EL (cell line): Measurements from ENCODE around the gene TLCD3B.

ENCODE experiments used
- DNase-seq: peaks from one replicate; pipeline ENCODE4 v3.0.0-alpha.2; 2016

Gene TLCD3B

GRCh38 chr16:29987371-29988085 is 43.5 kb downstream of the TLCD3B start:
- DNase-seq: no peak

DNA sequence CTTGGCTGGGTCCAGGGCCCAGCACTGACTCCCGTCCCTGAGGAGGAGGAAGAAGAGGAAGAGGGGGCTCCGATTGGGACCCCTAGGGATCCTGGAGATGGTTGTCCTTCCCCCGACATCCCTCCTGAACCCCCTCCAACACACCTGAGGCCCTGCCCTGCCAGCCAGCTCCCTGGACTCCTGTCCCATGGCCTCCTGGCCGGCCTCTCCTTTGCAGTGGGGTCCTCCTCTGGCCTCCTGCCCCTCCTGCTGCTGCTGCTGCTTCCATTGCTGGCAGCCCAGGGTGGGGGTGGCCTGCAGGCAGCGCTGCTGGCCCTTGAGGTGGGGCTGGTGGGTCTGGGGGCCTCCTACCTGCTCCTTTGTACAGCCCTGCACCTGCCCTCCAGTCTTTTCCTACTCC is 44.1 kb downstream of the TLCD3B start:
- no peak for DNase-seq

DNA sequence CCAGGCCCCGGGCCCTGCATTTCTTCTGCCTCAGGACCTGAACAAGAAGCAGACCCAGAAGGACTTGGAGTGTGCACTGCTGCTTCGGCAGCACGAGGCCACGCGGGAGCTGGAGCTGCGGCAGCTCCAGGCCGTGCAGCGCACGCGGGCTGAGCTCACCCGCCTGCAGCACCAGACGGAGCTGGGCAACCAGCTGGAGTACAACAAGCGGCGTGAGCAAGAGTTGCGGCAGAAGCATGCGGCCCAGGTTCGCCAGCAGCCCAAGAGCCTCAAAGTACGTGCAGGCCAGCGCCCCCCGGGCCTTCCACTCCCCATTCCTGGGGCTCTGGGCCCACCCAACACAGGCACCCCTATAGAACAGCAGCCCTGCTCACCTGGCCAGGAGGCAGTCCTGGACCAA is 44.8 kb downstream of the TLCD3B start:
- DNase-seq: no peak

DNA sequence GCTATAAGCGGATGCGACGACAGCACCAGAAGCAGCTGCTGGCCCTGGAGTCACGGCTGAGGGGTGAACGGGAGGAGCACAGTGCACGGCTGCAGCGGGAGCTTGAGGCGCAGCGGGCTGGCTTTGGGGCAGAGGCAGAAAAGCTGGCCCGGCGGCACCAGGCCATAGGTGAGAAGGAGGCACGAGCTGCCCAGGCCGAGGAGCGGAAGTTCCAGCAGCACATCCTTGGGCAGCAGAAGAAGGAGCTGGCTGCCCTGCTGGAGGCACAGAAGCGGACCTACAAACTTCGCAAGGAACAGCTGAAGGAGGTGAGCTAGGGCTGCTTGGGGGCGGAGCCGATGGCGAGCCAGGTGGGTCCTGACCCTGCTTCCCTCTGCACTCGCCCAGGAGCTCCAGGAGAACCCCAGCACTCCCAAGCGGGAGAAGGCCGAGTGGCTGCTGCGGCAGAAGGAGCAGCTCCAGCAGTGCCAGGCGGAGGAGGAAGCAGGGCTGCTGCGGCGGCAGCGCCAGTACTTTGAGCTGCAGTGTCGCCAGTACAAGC is 45.7 kb downstream of the TLCD3B start:
- no peak for DNase-seq

DNA sequence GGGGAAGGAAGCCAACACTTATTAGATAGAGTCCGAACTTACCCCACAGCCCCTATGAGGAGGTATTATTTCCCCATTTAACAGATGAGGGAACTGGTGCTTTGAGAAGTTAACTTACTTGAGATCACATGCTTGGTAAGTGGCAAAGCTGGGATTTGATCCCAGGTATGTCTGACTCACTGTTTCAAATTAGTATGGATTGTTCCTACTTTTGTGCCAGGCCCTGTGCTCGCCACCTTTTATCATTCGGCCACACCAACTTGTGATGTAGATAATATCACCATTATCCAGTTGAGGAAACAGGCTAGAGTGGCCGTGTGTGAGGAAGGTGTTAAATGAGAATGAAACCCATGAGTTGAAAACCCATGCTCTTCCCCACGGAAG is 46.3 kb downstream of the TLCD3B start:
- no peak for DNase-seq

DNA sequence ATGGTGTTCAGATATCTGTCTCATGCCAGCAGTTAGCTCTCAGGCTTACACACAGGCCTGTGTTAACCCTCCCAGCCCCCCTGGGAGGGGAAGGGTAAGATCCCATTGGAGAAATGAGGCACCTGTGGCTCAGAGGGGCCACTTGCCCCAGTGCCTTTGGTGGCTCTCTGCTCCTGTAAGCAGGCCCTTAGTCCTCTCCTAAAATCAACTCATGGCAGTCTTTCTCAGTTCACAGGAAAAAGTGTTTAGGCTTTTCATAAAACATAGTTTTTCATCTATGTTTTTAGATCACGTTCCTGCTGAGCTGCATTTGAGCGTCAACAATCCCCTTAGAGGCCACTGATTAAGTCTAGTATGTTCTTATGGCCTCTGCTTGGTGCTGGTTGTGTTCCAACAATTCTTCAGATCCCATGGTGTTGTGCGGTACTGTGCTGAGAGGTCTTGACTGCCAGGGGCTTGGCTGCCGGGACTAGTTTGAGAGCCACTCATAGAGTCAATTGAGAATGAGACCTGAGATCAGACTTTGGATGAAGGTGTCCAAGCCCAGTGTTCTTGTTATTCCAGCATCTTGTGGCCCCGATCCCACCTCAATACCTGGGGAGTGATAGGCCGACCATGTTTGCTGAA is 46.8 kb downstream of the TLCD3B start:
- DNase-seq: no peak

- DNase-seq: no peak
These were observed 47.5 kb downstream of the TLCD3B start for GRCh38 chr16:29983420-29984136.

DNA sequence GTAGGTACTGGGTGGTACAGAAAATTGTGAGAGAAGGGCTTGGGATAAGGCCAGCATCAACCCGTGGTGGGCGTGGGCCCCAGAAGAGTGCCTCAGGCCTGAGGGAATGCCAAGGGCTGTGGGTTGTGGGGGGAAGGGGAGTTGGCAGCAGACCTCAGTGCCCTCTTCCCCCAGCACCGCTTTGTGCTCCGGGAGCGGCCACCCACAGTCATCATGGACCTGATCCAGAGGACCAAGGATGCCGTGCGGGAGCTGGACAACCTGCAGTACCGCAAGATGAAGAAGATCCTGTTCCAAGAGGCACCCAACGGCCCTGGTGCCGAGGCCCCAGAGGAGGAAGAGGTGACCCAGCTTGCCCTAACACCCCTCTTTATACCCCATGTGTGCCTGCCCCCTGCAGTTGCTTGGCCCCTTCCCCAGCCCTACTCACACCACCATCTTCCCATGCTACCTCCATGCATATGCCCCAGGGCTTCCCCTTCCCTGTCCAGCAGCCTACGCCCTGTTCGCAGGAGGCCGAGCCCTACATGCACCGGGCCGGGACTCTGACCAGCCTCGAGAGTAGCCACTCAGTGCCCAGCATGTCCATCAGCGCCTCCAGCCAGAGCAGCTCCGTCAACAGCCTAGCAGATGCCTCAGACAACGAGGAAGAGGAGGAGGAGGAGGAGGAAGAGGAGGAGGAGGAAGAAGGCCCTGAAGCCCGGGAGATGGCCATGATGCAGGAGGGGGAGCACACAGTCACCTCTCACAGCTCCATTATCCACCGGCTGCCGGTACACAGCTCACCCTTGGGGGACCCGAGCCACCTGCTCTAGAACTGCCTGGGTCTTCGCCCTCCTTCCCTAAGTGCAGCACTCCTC is 48.3 kb downstream of the TLCD3B start:
- DNase-seq: no peak

GRCh38 chr16:29978564-29979270 is 52.4 kb downstream of the TLCD3B start:
- DNase-seq: no peak

DNA sequence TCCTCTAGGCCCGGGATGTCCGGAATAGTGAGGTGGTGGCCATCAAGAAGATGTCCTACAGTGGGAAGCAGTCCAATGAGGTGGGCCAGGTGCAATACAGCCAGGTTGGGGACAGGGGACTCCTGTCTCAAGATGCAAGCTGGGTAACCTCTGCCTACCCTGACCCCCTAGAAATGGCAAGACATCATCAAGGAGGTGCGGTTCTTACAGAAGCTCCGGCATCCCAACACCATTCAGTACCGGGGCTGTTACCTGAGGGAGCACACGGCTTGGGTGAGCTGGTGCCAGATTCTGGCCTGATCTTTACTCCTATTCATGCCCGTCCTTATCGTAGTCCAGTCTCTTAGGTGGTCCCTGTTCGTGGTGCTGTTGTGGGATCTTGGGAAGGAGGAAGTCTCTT is 53.0 kb downstream of the TLCD3B start:
- DNase-seq: no peak

- DNase-seq: no peak
These were observed 53.8 kb downstream of the TLCD3B start for GRCh38 chr16:29977063-29977825.

- DNase-seq: no peak
These were observed 55.1 kb downstream of the TLCD3B start for GRCh38 chr16:29975811-29976511.

GRCh38 chr16:29975134-29975538 is 55.9 kb downstream of the TLCD3B start:
- DNase-seq: no peak
